GM21723 (cell line): ENCODE measurements around the gene SLC26A3.

ENCODE experiments used
- ATAC-seq: cut with Tn5 transposase; IDR thresholded peaks from one replicate; pipeline ENCODE4 v1.9.1; 2021; ENCODE audit warnings: mild to moderate bottlenecking, moderate library complexity; ENCODE audit not compliant: unreplicated experiment

SLC26A3 gene

DNA sequence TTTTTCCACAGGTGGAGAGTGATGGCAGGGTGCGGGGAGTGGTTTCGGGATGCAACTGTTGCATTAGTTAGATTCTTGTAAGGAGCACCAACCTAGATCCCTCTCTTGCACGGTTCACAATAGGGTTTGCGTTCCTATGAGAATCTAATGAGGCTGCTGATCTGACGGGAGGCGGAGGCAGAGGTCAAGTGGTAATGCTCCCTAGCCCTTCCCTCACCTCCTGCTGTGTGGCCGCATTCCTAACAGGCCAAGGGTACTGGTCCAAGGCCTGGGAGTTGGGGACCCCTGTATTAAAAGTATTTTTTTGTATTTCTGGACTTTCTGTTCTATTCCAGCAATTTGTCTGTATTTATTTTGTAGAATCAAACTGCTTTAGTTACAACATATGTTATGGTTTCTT lies 51.9 kb downstream of the SLC26A3 start:
- no peak for ATAC-seq

GRCh38 chr7:107746006-107746405 lies 57.0 kb downstream of the SLC26A3 start:
- no peak for ATAC-seq

- ATAC-seq = peak; percentile 41
Measured at GRCh38 chr7:107744345-107744750, 58.7 kb downstream of the SLC26A3 start.

DNA sequence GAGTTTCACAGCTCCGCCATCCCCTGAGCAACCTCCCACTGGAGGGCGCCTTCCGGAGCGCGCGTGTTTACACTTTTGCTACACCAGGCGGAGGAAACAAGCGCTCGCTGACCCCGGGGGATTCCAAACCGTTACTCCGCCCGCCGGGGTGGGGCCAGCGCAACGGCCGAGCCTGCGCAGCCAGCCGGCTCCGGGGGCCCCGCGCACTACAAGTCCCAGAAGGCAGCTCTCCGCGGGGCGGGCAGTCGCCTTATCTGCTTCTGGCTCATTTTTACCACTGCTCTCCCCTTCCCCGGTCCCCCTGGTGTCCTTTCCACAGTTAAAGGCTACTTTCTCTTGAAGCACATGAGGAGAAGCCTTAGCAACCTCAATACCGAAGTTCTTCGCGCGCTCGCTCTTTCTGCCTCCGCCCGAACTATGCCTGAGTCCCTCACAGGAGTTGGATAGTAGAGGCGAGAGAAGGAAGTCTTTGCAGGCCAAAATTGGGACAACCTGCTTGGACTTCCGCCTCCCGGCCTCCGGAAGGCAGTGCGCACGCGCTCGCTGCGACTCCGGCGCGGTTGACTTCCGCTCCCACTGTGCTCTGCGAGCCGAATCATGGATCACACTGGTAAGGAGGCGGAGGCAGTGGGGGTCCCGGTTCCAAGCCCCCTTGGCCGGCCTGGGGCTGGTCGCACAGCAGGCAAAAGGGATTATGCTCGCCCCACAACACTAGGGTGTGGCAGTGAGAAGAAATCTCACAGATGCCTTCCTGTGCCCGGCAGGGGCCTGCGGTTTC lies 59.3 kb downstream of the SLC26A3 start, which contains the start of gene CBLL1:
CBLL1 (plus strand) TSS at position 576 of the 778 bp plus-strand sequence; CDS start at position 598, 22 bp downstream.
- ATAC-seq = peak; percentile 93

DNA sequence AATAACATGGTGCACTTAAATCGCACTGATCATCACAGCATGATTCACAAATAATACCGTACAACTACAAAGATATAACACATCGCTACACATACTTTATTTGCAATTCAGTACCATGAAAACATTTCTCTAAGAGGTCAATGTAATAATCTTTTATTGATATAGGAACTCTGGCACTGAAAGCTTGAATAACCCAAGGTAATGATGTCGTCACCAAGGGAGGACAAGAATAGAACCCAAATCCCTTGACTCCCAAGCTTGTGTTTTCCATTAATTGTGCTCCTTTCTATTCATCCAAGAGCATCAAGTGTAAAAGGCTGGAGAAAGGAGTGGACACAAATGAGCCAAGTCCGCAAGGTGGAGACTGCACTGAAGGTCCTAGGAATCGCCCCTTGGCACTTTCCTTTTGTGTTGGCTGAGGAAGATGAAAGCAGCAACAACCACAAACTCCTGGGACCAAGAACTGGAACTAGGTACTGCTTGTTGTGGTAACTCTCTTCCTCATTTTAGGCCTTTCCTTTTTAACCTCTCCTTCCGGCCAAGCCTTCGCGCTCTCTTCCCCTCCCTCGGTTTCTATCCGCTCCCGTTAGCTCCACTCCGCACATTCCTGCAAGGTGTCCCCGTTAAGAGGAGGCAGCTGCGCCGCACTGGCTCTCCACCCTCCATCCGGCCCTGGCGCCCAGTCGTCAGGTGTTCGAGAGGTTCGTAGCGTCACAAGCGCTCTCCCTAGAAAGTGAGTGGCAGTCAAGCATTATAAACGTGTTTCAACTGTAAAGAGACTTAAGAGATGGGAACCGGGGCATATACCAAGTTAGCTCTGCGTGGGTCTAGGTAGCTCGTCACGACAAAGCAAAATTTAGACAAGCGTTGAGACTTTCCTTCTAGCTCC lies 60.1 kb downstream of the SLC26A3 start:
- peak; percentile 41 for ATAC-seq

GRCh38 chr7:107728276-107728675 lies 74.7 kb downstream of the SLC26A3 start:
- no peak for ATAC-seq

- ATAC-seq = no peak
Measured at GRCh38 chr7:107726356-107727130, 76.5 kb downstream of the SLC26A3 start.

DNA sequence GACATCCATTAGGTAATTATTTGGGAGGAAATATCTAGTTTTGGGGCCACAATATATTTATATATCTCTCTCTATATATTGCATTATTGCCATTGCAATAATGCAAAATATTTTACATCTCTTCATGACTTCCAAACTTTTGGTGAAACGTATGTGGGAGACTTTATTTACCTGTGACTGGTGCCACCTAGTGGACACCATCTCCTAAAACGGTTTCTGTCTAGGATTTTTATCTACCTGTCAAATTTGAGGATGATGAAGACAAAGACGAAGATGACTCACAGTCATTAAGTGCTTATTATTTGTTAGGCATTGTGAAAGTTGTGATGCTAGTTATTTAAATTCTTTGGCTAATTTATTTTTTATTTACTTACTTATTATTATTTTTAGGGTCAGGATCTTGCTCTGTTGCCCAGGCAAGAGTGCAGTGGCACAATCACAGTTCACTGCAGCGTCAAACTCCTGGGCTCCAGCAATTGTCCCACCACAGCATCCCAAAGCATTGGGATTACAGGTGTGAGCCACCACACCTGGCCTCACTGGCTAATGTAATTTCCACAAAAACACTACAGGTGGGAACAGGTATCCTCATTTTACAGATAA lies 77.8 kb downstream of the SLC26A3 start:
- no peak for ATAC-seq

DNA sequence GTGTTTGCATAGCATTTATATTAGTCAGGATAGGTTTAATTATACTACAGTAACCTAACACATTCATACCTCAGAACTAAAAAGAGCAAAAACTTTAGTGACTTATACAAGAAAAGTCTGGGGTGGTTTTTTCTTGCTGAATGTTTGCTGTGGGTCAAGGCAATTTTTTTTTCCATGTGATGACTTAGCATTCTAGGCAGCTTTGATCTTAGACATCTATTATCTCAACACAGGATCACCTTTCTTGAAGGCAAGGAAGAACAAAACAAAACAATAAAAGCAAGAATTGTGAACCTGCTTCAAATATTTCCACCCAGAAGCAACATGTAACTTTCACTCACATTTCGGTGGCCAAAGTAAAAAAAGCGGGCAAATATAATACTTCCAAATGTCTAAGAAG lies 79.8 kb downstream of the SLC26A3 start:
- ATAC-seq = no peak

GRCh38 chr7:107721286-107721685 lies 81.7 kb downstream of the SLC26A3 start:
- no peak for ATAC-seq

- ATAC-seq = no peak
Measured at GRCh38 chr7:107718456-107719193, 84.4 kb downstream of the SLC26A3 start.

DNA sequence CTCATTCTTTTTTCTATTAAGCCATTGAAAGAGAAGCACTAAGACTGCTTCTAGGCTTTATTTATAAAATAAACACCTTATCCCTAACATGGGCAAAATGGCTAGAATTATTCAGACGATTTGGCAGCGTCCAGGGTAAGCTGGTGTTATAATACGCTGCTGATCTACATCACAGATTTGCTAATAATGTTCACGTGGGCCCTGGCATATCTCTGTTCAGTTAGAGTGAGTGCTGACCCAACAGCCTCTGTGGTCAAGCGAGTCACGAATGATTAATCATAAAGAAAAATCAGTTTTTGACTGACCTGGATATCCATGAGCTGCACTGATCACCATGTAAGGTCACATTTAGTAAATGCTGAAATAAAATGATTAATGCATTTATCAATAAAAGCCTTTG lies 87.5 kb downstream of the SLC26A3 start:
- no peak for ATAC-seq
